ENCODE results near the gene TSN.

GRCh38 chr2:121766624-121767023, 11.2 kb downstream of the TSN start:
- no peak for TF ChIP-seq CTCF (IDR thresholded peaks at IDR 0.05)
- no peak for TF ChIP-seq POLR2A (IDR thresholded peaks at IDR 0.05)
